ENCODE measurements around the gene ADH1A. TPM values are rescaled to one million over a fixed set of nuclear protein-coding genes. Genes with fewer than 3 reads are reported as not detected.

Gene ADH1A
- total RNA-seq, 1 experiment from 2014 or later, result not detected

DNA sequence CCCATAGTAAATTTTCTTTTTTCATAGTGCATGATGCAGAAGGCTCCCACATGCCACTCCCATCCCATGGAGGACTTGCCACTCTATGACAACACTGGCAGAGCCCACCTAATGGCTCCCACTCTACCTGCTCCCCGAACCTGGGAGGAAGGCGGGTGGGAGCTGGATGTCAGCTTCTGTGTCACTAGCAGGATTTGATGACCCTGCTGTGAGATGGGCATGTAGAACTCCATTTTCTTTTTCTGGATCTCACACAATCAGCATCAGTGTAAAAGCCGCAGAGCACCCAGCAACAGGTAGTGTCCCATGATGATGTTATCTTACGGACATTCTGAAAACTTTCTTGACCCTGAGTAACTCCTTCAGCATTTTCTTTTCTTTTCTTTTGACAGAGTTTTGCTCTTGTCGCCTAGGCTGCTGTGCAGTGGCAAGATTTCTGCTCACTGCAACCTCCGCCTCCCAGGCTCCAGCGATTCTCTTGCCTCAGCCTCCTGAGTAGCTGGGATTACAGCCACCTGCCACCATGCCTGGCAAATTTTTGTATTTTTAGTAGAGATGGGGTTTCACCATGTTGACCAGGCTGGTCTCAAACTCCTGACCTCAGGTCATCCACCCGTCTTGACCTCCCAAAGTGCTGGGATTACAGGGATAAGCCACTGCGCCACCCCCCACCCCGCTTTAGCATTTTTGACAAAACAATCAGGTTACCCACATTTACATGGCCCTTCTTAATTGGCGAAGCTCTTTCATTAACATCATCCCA is 15.0 kb upstream of the ADH1A start:
- Histone ChIP-seq H3K4me1 (ENCODE audit: insufficient read depth, low read length) (no peaks in the 10 kb centered on the region), H3K27ac (ENCODE audit: low read length) (no peak overlapping the region), H2AFZ (ENCODE audit: low read length) (no peak overlapping the region), H3K9me3 (ENCODE audit: low read length) (no peaks in the 10 kb centered on the region), H3K9me2 (replicated peaks; ENCODE audit: low read length) (no peaks in the 10 kb centered on the region), H3K36me3 (ENCODE audit: low read depth, low read length) (no peaks in the 10 kb centered on the region), H3K4me3 (ENCODE audit: low read length) (no peak overlapping the region), H4K20me1 (ENCODE audit: low read length) (no peaks in the 10 kb centered on the region), H3K79me2 (ENCODE audit: low read length) (no peaks in the 10 kb centered on the region), H3K4me2 (ENCODE audit: low read length) (no peak overlapping the region), H3K9ac (ENCODE audit: low read length) (no peak overlapping the region), H3K27me3 (ENCODE audit: low read length) (peaks cover 3% of the 10 kb centered on the region), H3F3A (ENCODE audit: low read length, unreplicated experiment) (no peaks in the 10 kb centered on the region)
- intact Hi-C loops (cut with micrococcal nuclease), result no loop called here
- no peak for TF ChIP-seq CTCF (conservative IDR thresholded peaks at IDR 0.05; ENCODE audit: low read depth, low read length)
- TF ChIP-seq EZH2phosphoT487 (IDR thresholded peaks at IDR 0.05; ENCODE audit: borderline replicate concordance, low read length), result no peak
- TF ChIP-seq EZH2 (IDR thresholded peaks at IDR 0.05; ENCODE audit: low read length, unreplicated experiment), result no peak
- ChIA-PET POLR2A (ENCODE audit: unreplicated experiment) (no interaction called here), CTCF (no interaction called here)
- ATAC-seq (no peak), DNase-seq (no peak)
- no TSS peak for BruUV-seq (replicated peaks)

GRCh38 chr4:99301376-99302164 is 10.8 kb upstream of the ADH1A start:
- ATAC-seq (no peak), DNase-seq (no peak)
- no peaks in the 10 kb centered on the region for H3K27me3 ChIP-seq (ENCODE audit: low read length)
- no peak overlapping the region for H3K27ac ChIP-seq (ENCODE audit: low read length)
- H3K79me2 ChIP-seq (ENCODE audit: low read length), result no peaks in the 10 kb centered on the region
- TF ChIP-seq EZH2 (IDR thresholded peaks at IDR 0.05; ENCODE audit: low read length, unreplicated experiment), result no peak
- TF ChIP-seq CTCF (conservative IDR thresholded peaks at IDR 0.05; ENCODE audit: low read depth, low read length), result no peak
- TF ChIP-seq EZH2phosphoT487 (IDR thresholded peaks at IDR 0.05; ENCODE audit: borderline replicate concordance, low read length), result no peak
- no TSS peak for BruUV-seq (replicated peaks)
- intact Hi-C loops (cut with micrococcal nuclease), result no loop called here
- H3K9ac ChIP-seq (ENCODE audit: low read length), result no peak overlapping the region
- ChIA-PET POLR2A (ENCODE audit: unreplicated experiment) (no interaction called here), CTCF (no interaction called here)
- no peaks in the 10 kb centered on the region for H3K36me3 ChIP-seq (ENCODE audit: low read depth, low read length)
- no peaks in the 10 kb centered on the region for H3F3A ChIP-seq (ENCODE audit: low read length, unreplicated experiment)
- no peak overlapping the region for H2AFZ ChIP-seq (ENCODE audit: low read length)
- H3K4me1 ChIP-seq (ENCODE audit: insufficient read depth, low read length), result no peaks in the 10 kb centered on the region
- H3K4me2 ChIP-seq (ENCODE audit: low read length), result no peak overlapping the region
- H3K9me3 ChIP-seq (ENCODE audit: low read length), result no peaks in the 10 kb centered on the region
- no peaks in the 10 kb centered on the region for H4K20me1 ChIP-seq (ENCODE audit: low read length)
- no peak overlapping the region for H3K4me3 ChIP-seq (ENCODE audit: low read length)
- no peaks in the 10 kb centered on the region for H3K9me2 ChIP-seq (replicated peaks; ENCODE audit: low read length)

DNA sequence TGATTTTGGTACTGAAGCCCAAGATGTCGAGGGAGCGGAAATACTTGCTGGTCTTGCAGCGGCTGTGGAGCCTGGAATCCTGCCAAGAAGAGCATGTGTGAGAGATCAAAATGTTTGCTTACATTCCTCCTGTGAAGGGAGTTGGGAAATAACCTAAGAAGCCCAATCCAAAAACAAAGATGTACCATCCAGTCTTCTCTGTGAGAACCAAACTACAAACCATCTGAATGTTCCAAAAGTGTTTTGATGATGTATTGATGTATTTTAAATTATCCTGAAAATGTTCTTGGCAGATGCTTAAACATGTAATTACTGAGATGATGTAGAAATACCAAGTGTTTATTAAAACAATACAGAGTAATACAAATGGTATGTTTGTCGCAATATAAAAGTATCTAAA is 10.1 kb upstream of the ADH1A start:
- H3K9me3 ChIP-seq (ENCODE audit: low read length), result no peaks in the 10 kb centered on the region
- BruUV-seq (replicated peaks), result no TSS peak
- H4K20me1 ChIP-seq (ENCODE audit: low read length), result no peaks in the 10 kb centered on the region
- no peak overlapping the region for H3K4me2 ChIP-seq (ENCODE audit: low read length)
- DNase-seq (peak; percentile 36), ATAC-seq (no peak)
- no peak overlapping the region for H3K27ac ChIP-seq (ENCODE audit: low read length)
- H3K9me2 ChIP-seq (replicated peaks; ENCODE audit: low read length), result no peaks in the 10 kb centered on the region
- H3K4me3 ChIP-seq (ENCODE audit: low read length), result no peak overlapping the region
- intact Hi-C loops (cut with micrococcal nuclease), result no loop called here
- TF ChIP-seq EZH2 (IDR thresholded peaks at IDR 0.05; ENCODE audit: low read length, unreplicated experiment) (no peak), EZH2phosphoT487 (IDR thresholded peaks at IDR 0.05; ENCODE audit: borderline replicate concordance, low read length) (no peak), CTCF (conservative IDR thresholded peaks at IDR 0.05; ENCODE audit: low read depth, low read length) (no peak)
- H3K79me2 ChIP-seq (ENCODE audit: low read length), result no peaks in the 10 kb centered on the region
- H3K36me3 ChIP-seq (ENCODE audit: low read depth, low read length), result no peaks in the 10 kb centered on the region
- H3K4me1 ChIP-seq (ENCODE audit: insufficient read depth, low read length), result no peaks in the 10 kb centered on the region
- H3K9ac ChIP-seq (ENCODE audit: low read length), result no peak overlapping the region
- ChIA-PET POLR2A (ENCODE audit: unreplicated experiment) (no interaction called here), CTCF (no interaction called here)
- H3K27me3 ChIP-seq (ENCODE audit: low read length), result no peaks in the 10 kb centered on the region
- no peaks in the 10 kb centered on the region for H3F3A ChIP-seq (ENCODE audit: low read length, unreplicated experiment)
- no peak overlapping the region for H2AFZ ChIP-seq (ENCODE audit: low read length)

Measured in PC-3 (cell line).